ENCODE results near the gene MCCC1.
"Not testable (repeated sequence)": the region's sequence is repeated elsewhere in the genome, so short reads cannot be mapped to it uniquely, and the experiment has no call there.

Gene MCCC1

GRCh38 chr3:183038757-183039156 is 60.5 kb downstream of the MCCC1 start:
- no peak for DNase-seq

- DNase-seq = no peak
Observed at GRCh38 chr3:183038221-183038620, 61.1 kb downstream of the MCCC1 start.

GRCh38 chr3:183033746-183034145 is 65.5 kb downstream of the MCCC1 start:
- no peak for DNase-seq

GRCh38 chr3:183032880-183033555 is 66.3 kb downstream of the MCCC1 start:
- DNase-seq = no peak

- DNase-seq = no peak
Observed at GRCh38 chr3:183031826-183032225, 67.5 kb downstream of the MCCC1 start.

- DNase-seq = no peak
Observed at GRCh38 chr3:183028416-183028815, 70.9 kb downstream of the MCCC1 start.

GRCh38 chr3:183027276-183027675 is 72.0 kb downstream of the MCCC1 start:
- no peak for DNase-seq

GRCh38 chr3:183022936-183023516 is 76.3 kb downstream of the MCCC1 start:
- DNase-seq = no peak

- DNase-seq = no peak
Observed at GRCh38 chr3:183018421-183019192, 80.7 kb downstream of the MCCC1 start.

GRCh38 chr3:183015185-183015584 is 84.1 kb downstream of the MCCC1 start:
- DNase-seq = no peak

GRCh38 chr3:183013856-183014255 is 85.4 kb downstream of the MCCC1 start:
- DNase-seq = no peak

- no peak for DNase-seq
Observed at GRCh38 chr3:183013074-183013473, 86.2 kb downstream of the MCCC1 start.

GRCh38 chr3:183008800-183009199 is 90.5 kb downstream of the MCCC1 start:
- DNase-seq = no peak

GRCh38 chr3:183008303-183008702 is 91.0 kb downstream of the MCCC1 start:
- no peak for DNase-seq

GRCh38 chr3:183006396-183007002 is 92.8 kb downstream of the MCCC1 start:
- no peak for DNase-seq

GRCh38 chr3:182999767-183000166 is 99.5 kb downstream of the MCCC1 start:
- DNase-seq = no peak

GRCh38 chr3:182993486-182994201 is 105.7 kb downstream of the MCCC1 start:
- not testable (repeated sequence) for DNase-seq

- DNase-seq = peak; percentile 96
Observed at GRCh38 chr3:182989566-182989965, 109.7 kb downstream of the MCCC1 start.

GRCh38 chr3:182986021-182986420 is 113.3 kb downstream of the MCCC1 start:
- no peak for DNase-seq

GRCh38 chr3:182983876-182984275 is 115.4 kb downstream of the MCCC1 start:
- DNase-seq = no peak

- DNase-seq = no peak
Observed at GRCh38 chr3:182981038-182981380, 118.3 kb downstream of the MCCC1 start.

- DNase-seq = peak; percentile 72
Observed at GRCh38 chr3:182980204-182981037, 118.9 kb downstream of the MCCC1 start, which contains the start of gene DCUN1D1. TSS of gene DCUN1D1 (minus strand) at chr3:182980538. CDS start at chr3:182980489, 49 bp downstream.

All from NCI-H2171 treated with DMSO at 0.1 percent for 48 hours (cell line).